ENCODE measurements around the gene OSBPL9.

GRCh38 chr1:51651552-51651942 lies 34.7 kb downstream of the OSBPL9 start:
- TF ChIP-seq EZH2 (IDR thresholded peaks at IDR 0.05; ENCODE audit: insufficient read depth, poor library complexity, severe bottlenecking) (no peak), EZH2phosphoT487 (IDR thresholded peaks at IDR 0.05; ENCODE audit: insufficient read depth, low read depth) (no peak)
